Left lung (tissue), 10 donors: ENCODE results near the gene CKM. TPM values are rescaled to one million over a fixed set of nuclear protein-coding genes. Genes with fewer than 3 reads are reported as not detected.
"Not testable (repeated sequence)": the region's sequence is repeated elsewhere in the genome, so short reads cannot be mapped to it uniquely, and the experiment has no call there.

Source experiments
- ATAC-seq: fragments of 200-7000 bp; cut with Tn5 transposase; one replicate; pipeline ENCODE4 v1.9.1; 2020; ENCODE audit warnings: moderate library complexity
- DNase-seq, 4 donors: peaks; one replicate each; pipeline ENCODE4 v3.0.0-alpha.2; 2013 to 2020
- H3K27ac ChIP-seq, 2 donors: fragments of 200-600 bp; sonication (generic) in 1 of 2; one replicate each; pipeline versions ENCODE4 v1.5.0 to v1.8.0; 2020 to 2021
- H3K27me3 ChIP-seq, 2 donors: fragments of 200-600 bp; sonication (generic) in 1 of 2; one replicate each; pipeline versions ENCODE4 v1.5.0 to v1.8.0; 2020 to 2021
- H3K36me3 ChIP-seq, 2 donors: fragments of 200-600 bp; sonication (generic) in 1 of 2; one replicate each; pipeline versions ENCODE4 v1.5.0 to v1.8.0; 2020 to 2021
- H3K4me1 ChIP-seq, 2 donors: fragments of 200-600 bp; one replicate each; pipeline ENCODE4 v1.8.0; 2021
- H3K4me3 ChIP-seq, 2 donors: fragments of 200-600 bp; sonication (generic) in 1 of 2; one replicate each; pipeline versions ENCODE4 v1.5.0 to v1.8.0; 2020 to 2021; ENCODE audit warnings: mild to moderate bottlenecking in 1 of 2
- H3K9me3 ChIP-seq, 2 donors: fragments of 200-600 bp; sonication (generic) in 1 of 2; one replicate each; pipeline versions ENCODE4 v1.5.0 to v1.8.0; 2020 to 2021
- CTCF ChIP-seq, 2 donors: fragments of 200-600 bp; sonication (generic) in 1 of 2; IDR thresholded peaks; one replicate each; pipeline versions ENCODE4 v1.5.0 to v1.8.0; 2021; ENCODE audit warnings: antibody characterized with exemption in 2 of 2
- intact Hi-C, 2 donors: fragments of 100-400 bp; cut with DNase I; formaldehyde crosslinking; loops; one replicate each; pipeline versions ENCODE4 v1.11.2 to v1.14.2; 2022
- polyA plus RNA-seq, 6 donors: library from polyadenylated mRNA; unstranded; fragments of 120-200 nt; gene quantifications; one replicate each; pipeline ENCODE4 v1.2.1, GENCODE V29; 2013; ENCODE audit not compliant: insufficient read length in 6 of 6
- total RNA-seq, 2 donors: library from RNA; stranded (reverse); fragmentation: NEBNext Ultra II Directional; extraction: Animal tissue kit (Norgen Biotek cat#: 25700); gene quantifications; one replicate each; pipeline ENCODE4 v1.2.1, GENCODE V29; 2021
- donor health status: DM: no; HTN: yes; CAD: no.
- donor health status: DM: no; HTN: no; CAD: no.

The CKM gene
- total and polyA plus RNA-seq, 8 donors: 0.20 to 1.7 (median 0.38) TPM

- peaks cover 0 to 9% of the 10 kb centered on the region in 2 donors for H3K4me1 ChIP-seq
- no peak for ATAC-seq
- H3K9me3 ChIP-seq: no peaks in the 10 kb centered on the region
- no peak for DNase-seq
- no peak for TF ChIP-seq CTCF (IDR thresholded peaks at IDR 0.05)
- intact Hi-C loops: no loop called here
- H3K36me3 ChIP-seq: peaks cover 0 to 84% of the 10 kb centered on the region in 2 donors
- no peak overlapping the region for H3K4me3 ChIP-seq
- no peaks in the 10 kb centered on the region for H3K27me3 ChIP-seq
- no peak overlapping the region for H3K27ac ChIP-seq
Observed at GRCh38 chr19:45271735-45272108, 51.0 kb downstream of the CKM start.

DNA sequence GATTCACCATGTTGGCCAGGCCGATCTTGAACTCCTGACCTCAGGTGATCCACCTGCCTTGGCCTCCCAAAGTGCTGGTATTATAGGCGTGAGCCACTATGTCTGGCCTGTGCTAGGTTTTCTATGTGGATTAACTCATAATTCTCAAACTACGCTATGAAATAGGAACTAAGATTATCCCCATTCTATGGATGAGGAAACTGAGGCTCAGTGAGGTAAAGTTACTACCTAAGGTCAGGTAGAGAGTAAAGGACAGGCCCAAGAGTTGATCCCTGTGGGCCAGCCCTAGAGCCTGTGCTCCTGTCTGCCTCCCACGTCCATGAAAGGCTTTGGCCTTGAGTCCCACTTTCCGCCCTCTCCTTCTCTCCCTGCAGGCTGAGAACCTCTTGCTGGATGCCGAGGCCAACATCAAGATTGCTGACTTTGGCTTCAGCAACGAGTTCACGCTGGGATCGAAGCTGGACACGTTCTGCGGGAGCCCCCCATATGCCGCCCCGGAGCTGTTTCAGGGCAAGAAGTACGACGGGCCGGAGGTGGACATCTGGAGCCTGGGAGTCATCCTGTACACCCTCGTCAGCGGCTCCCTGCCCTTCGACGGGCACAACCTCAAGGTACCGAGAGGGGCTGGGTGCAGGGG lies 51.5 kb downstream of the CKM start:
- intact Hi-C loops: no loop called here
- no peak for TF ChIP-seq CTCF (IDR thresholded peaks at IDR 0.05)
- no peak for ATAC-seq
- H3K36me3 ChIP-seq: peaks cover 0 to 88% of the 10 kb centered on the region in 2 donors
- H3K4me3 ChIP-seq: no peak overlapping the region
- DNase-seq: no peak
- H3K27ac ChIP-seq: no peak overlapping the region
- no peaks in the 10 kb centered on the region for H3K27me3 ChIP-seq
- peaks cover 0 to 9% of the 10 kb centered on the region in 2 donors for H3K4me1 ChIP-seq
- no peaks in the 10 kb centered on the region for H3K9me3 ChIP-seq

GRCh38 chr19:45269939-45270338 lies 52.7 kb downstream of the CKM start:
- H3K9me3 ChIP-seq, H3K27ac ChIP-seq, intact Hi-C loops, ATAC-seq, H3K27me3 ChIP-seq, H3K4me3 ChIP-seq, DNase-seq, H3K4me1 ChIP-seq: not testable (repeated sequence)
- H3K36me3 ChIP-seq: peaks cover 0 to 85% of the 10 kb centered on the region in 2 donors

GRCh38 chr19:45267296-45267695 lies 55.4 kb downstream of the CKM start:
- no peaks in the 10 kb centered on the region for H3K4me1 ChIP-seq

GRCh38 chr19:45265375-45265774 lies 57.3 kb downstream of the CKM start:
- H3K4me1 ChIP-seq: no peaks in the 10 kb centered on the region
- H3K9me3 ChIP-seq: no peaks in the 10 kb centered on the region
- intact Hi-C loops: no loop called here
- no peaks in the 10 kb centered on the region for H3K27me3 ChIP-seq
- no peak for ATAC-seq
- TF ChIP-seq CTCF (IDR thresholded peaks at IDR 0.05): no peak
- peaks cover 0 to 52% of the 10 kb centered on the region in 2 donors for H3K36me3 ChIP-seq
- no peak for DNase-seq
- no peak overlapping the region for H3K4me3 ChIP-seq
- H3K27ac ChIP-seq: no peak overlapping the region

More at GRCh38 chr19:45267296-45267695, 55.4 kb downstream of the CKM start:
- H3K27me3 ChIP-seq: no peaks in the 10 kb centered on the region
- H3K4me3 ChIP-seq: no peak overlapping the region
- no peak overlapping the region for H3K27ac ChIP-seq
- no peaks in the 10 kb centered on the region for H3K9me3 ChIP-seq
- H3K36me3 ChIP-seq: peaks cover 0 to 63% of the 10 kb centered on the region in 2 donors
- intact Hi-C loops: no loop called here
- no peak for TF ChIP-seq CTCF (IDR thresholded peaks at IDR 0.05)
- ATAC-seq (no peak), DNase-seq (no peak)

DNA sequence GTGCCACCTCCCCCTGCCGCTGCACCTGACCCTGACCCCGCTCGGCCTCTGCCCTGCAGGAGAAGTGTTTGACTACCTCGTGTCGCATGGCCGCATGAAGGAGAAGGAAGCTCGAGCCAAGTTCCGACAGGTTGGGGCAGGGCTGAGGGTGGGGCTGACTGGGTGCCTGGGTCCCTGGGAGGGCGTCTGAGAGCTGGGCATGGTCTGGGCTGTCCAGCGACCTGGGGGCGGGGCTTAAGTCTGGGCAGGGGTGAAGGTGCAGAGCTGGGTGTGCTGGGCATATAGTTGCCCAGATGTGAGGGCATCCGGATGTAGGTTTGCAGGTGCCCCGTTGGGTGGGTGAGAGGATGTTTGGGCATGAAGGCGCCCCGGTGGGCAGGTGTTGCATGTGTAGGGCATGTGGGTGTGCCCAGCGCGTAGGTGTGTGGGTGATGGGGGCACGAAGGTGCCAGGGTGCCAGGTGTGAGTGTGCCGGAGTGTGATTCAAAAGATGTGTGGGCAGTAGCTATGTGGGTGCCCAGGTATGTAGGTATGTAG lies 57.8 kb downstream of the CKM start:
- no peak for TF ChIP-seq CTCF (IDR thresholded peaks at IDR 0.05)
- H3K4me1 ChIP-seq: no peaks in the 10 kb centered on the region
- intact Hi-C loops: no loop called here
- no peak overlapping the region for H3K4me3 ChIP-seq
- H3K9me3 ChIP-seq: no peaks in the 10 kb centered on the region
- ATAC-seq (no peak), DNase-seq (no peak)
- no peaks in the 10 kb centered on the region for H3K27me3 ChIP-seq
- H3K36me3 ChIP-seq: peaks cover 0 to 47% of the 10 kb centered on the region in 2 donors
- no peak overlapping the region for H3K27ac ChIP-seq
